Posterior vena cava (tissue), 2 donors: Measurements from ENCODE around the gene PSD2. TPM values are rescaled to one million over a fixed set of nuclear protein-coding genes. Genes with fewer than 3 reads are reported as not detected.
"Not testable (repeated sequence)": the region's sequence is repeated elsewhere in the genome, so short reads cannot be mapped to it uniquely, and the experiment has no call there.

Source experiments
- DNase-seq: peaks from one replicate; pipeline ENCODE4 v3.0.0-alpha.2; 2020; ENCODE audit warnings: low spot score
- intact Hi-C, 2 donors: fragments of 100-400 bp; cut with DNase I; formaldehyde crosslinking; loops; one replicate each; pipeline versions ENCODE4 v1.14.1 to v1.14.2; 2022 to 2023
- total RNA-seq, 2 donors: library from RNA; stranded (reverse); fragmentation: NEBNext Ultra II Directional; extraction: Animal tissue kit (Norgen Biotek cat#: 25700); gene quantifications; one replicate each; pipeline ENCODE4 v1.2.1, GENCODE V29; 2021
- donor health status: DM: yes; HTN: yes; CAD: no.
- donor health status: DM: yes; HTN: yes; CAD: no.

The PSD2 gene
- total RNA-seq, 2 donors from 2014 or later = 0.14 TPM

DNA sequence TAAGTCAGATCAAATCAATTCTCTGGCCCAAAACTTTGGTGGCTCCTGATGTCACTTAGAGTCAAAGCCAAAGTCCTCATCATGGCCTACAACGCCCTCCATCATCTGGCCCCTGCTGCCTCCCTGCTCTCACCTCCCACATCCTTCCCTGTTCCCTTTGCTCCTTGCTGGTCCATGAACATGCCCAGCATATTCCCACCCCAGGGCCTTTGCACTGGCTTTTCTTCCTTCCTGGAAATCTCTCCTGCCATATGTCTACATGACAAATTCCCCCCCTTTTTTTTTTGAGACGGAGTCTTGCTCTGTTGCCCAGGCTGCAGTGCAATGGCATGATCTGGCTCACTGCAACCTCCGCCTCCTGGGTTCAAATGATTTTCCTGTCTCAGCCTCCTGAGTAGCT is 11.1 kb upstream of the PSD2 start:
- intact Hi-C loops = no loop called here
- no peak for DNase-seq

DNA sequence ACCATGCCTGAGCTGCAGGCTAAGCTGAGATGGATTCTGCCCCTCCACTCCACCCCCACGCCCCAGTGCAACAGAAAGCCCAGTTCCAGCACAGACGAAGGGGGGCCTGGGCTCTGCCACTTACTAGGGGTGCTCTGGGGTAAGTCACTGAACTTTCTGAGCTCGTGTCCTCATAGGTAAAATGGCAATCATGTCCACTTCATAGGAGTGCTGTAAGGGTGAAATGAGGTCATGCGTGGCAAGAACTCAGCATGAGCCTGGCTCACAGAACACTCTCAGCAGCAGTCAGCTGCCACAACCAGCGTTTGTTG is 8.4 kb upstream of the PSD2 start:
- intact Hi-C loops = loop anchor here (5.0 kb wide), 3 partner anchors 60 to 180 kb away; no protein-coding TSS in a partner anchor
- DNase-seq = no peak

DNA sequence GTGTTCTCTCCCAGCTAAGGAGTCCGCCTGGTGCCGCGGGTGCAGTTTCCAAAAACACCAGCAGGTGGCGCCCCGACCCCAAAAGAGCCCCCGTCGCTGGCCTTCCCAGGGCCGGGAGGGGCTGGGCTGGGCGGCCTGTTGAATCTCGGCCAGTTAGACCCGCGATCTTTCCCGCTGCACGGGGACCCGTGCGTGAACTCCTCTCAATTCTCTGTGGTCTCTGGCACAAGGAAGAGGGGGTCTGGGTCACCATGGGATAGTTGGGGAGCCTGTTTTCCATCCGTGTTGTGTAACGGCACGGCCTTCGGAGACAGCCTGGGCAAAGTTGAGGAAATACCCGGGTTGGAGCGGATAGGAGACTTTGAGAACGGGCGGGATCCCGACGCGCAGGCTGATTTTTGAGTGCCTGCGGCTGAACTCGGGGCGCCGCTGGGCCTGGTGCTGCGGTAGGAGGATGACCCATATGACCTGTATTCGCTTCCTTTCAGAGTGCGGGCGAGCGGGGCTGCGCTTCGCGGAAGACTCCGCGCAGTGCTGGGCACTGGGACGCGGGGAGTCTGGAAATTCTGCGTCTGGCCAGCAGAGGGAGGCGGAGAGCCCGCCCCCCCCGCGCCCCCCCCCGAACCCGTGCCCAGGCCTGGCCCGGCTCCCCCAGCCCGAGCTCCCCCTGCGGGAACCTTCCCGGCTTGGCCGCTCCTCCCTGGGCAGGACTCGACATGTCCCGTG is 7.9 kb upstream of the PSD2 start:
- intact Hi-C loops = loop anchor here (5.0 kb wide), 3 partner anchors 60 to 180 kb away; no protein-coding TSS in a partner anchor

DNA sequence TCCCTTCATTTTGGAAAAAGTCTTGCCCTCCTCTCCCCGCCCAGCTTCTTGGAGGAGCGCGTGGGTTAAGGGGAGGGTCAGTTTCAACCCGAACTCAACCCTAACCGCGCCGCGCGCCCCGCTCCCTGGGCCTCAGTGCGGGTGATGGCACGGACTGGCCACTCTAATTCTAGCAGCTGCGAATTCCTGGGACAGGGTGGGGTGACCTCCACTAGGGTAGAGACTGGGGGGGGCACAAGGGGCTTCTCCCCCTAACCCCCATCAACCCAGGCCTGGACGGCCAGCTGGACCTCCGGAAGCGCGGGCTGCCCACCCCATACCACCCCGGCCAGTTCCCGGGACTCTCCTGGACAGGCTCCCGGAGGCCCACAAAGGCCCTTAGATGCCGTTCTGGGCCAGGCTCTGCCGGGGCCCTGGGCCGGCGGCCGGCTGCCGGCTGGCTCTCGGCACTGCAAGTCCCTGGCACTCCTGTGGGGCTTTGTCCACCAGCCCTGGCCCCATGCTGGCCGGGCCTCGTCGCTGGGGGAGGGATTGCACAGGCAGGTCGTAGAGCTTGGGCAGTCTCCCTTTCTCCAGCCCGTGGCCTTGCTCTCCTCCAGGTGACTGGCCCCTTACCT is 7.2 kb upstream of the PSD2 start:
- DNase-seq = peak; percentile 85
- intact Hi-C loops = loop anchor here (5.0 kb wide), 3 partner anchors 59 to 179 kb away; no protein-coding TSS in a partner anchor

More for the DNA sequence above, 7.9 kb upstream of the PSD2 start:
- DNase-seq = peak; percentile 96

DNA sequence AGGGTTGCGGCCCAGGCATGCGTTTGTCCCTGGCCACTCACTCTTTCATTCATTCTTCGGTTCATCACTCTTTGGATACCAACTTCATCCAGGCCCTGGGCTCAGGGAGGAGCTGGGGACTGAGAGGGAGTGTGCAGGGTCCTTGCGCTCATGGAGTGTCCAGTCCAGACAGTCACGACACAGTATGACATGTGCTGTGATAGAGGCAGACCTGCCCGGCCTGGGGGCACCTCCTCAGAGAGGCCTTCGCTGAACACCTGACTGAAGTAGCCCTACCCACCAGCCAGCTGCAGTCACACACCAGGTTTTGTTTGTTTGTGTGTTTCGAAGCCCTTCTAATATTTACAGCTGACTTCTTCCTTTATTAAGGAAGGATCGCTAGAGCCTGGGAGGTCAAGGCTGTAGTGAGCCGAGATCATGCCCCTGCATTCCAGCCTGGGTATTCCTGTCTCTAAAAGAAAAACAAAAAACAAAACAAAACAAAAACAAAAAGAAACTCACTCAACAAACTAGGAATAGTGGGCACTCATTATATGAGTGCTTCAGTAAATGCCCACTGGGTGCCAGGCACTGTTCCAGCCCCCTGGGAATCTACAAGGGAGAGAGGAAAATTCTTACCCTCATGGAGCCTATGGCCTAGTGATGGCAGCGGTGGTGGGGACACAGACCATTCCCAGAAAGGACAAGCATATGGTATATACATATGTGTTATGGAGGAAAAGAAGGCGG is 6.3 kb upstream of the PSD2 start:
- intact Hi-C loops = loop anchor here (5.0 kb wide), 3 partner anchors 58 to 178 kb away; no protein-coding TSS in a partner anchor
- DNase-seq = no peak

DNA sequence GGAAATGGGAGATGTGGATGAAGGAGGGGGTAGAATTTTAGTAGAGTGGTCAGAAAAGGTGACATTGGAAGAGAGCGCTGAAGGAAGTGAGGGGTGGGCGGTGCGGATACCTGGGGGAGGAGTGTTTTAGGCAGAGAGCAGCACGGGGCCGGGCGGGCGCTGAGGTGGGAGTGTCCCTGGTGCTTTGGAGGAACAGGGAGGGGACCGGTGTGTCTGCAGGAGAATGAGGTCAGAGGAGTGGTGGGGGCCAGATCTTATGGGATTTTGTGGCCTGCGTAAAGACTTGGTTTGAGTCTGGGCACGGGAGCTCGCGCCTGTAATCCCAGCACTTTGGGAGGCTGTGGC is 5.8 kb upstream of the PSD2 start:
- no peak for DNase-seq
- intact Hi-C loops = loop anchor here (5.0 kb wide), 4 partner anchors 57 to 1703 kb away; no protein-coding TSS in a partner anchor

DNA sequence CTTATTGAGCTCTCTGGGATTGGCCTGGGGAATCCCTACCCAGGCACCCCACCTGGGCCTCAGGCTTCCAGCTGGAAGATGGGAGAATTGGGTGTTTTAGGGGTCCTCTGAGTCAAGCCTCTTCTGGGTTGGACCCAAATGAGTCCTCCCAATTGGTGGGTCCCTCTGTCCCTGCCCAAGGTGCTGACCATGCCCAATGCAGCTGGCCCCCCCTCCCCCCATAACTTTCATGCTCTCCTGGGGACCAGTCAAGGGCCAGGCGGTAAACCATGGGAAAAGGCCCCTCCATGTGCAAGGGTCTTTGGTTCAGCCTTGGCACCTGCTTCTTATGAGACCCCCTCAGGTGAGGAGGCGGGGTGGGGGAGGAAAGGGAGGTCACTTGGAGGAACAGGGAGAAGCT is 3.4 kb upstream of the PSD2 start:
- intact Hi-C loops = loop anchor here in 1 of 2 donors (5.0 kb wide), 1 partner anchor 1705 kb away; no protein-coding TSS in a partner anchor
- no peak for DNase-seq

DNA sequence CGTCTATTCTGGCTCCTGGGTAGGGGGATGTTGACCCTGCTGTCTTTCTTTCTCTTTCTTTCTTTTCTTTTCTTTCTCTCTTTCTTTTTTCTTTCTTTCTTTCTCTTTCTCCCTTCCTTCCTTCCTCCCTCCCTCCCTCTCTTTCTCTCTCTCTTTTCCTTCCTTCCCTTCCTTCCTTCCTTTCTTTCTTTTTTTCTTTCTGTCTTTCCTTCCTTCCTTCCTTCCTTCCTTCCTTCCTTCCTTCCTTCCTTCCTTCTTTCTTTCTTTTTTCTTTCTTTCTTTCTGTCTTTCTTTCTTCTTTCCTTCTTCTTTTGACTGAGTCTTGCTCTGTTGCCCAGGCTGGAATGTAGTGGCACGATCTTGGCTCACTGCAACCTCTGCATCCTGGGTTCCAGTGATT is 3.0 kb upstream of the PSD2 start:
- DNase-seq = not testable (repeated sequence)
- intact Hi-C loops = loop anchor here in 1 of 2 donors (5.0 kb wide), 1 partner anchor 1705 kb away; no protein-coding TSS in a partner anchor

DNA sequence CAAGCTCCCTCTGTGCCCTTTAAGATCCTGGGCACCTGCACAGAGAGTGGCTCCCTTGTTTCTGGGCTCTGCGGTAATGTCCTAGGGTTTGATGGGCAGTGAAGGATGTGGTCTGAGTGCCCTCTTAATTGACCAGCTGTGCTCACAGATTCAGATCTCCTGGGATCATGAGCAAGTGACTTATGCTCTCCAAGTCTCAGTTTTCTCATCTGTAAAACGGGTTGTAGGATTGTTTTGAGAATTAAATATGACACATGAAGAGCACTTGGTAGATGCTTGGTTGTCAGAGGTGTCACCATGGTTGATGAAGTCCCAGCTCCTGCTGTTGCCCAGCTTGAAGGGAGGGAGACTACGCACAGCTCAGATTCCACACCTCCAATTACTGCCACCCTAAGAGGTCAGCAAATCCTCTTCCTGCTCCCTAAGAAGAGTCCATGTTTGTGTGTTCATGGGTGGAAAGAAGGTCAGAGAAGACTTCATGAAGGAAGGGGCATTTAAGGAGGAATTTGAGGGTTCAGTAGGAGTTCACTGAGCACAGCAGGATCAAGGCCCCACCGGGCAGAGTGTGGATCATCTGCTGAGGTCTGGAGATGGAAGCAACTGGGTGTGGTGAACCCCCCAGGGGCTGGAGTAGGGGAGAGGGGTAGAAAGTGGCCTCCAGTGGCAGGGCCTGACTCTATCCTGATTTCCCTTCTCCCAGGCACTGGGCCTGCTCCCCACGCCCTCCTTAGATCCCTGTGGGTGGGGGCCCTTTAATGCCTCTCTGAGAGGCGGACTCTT is 1.4 kb upstream of the PSD2 start:
- intact Hi-C loops = loop anchor here in 1 of 2 donors (5.0 kb wide), 1 partner anchor 1707 kb away; no protein-coding TSS in a partner anchor
- no peak for DNase-seq

DNA sequence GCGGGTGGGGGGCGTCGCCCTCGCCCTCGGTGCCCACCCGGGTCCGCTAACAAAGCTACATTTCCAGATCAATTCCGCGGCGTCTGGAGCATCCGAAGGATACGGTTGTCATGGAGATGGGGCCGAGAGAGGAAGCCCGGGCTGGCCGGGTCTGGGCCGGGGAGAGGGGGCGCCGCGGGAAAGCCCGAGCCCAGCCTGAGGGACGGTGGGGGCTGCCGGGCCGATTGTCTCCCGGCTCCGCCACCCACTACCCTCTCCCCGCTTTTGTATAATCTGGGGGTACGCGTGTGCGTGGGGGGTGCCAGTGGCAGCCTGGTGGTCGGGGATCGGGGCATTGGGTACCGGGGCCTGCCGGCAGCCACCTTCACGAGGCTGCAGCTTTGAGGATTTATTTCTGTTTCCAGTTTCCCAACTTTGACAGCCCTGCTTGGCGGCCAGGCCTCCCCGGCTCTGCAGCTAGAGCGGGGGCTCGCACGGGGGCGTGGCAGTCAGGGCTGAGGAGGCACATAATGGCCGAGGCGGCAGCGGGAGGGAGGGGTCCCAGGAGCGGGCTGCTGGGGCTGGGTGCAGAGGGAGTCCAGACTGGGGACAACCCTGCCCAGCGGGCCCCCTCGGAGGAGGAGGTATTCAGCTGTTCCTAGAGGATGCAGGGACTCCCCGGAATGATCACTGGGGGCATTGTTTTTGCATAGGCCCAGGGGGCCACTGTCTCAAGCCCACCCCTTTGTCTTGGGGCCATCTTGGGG is 626 bp downstream of the PSD2 start:
- intact Hi-C loops = no loop called here
- DNase-seq = no peak

DNA sequence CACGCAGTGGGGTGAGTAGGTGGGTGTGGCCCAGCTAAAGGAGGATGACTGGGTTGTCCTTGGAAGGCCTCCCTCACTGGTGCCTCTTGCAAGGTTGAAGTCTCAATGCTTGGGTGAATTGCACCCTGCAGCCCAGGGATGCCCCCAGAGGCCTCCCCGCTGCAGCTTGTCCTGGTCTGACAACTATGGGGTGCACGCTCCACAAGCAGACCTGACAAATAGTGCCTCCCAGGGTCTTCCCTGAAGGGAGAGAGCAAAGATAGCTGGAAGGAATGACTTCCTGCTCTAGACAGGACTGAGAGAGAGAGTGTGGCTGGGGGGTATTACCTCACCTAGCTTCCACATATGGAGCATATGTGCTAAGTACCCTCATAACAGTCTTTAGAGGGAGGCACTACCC is 1.7 kb downstream of the PSD2 start:
- no peak for DNase-seq
- intact Hi-C loops = no loop called here

DNA sequence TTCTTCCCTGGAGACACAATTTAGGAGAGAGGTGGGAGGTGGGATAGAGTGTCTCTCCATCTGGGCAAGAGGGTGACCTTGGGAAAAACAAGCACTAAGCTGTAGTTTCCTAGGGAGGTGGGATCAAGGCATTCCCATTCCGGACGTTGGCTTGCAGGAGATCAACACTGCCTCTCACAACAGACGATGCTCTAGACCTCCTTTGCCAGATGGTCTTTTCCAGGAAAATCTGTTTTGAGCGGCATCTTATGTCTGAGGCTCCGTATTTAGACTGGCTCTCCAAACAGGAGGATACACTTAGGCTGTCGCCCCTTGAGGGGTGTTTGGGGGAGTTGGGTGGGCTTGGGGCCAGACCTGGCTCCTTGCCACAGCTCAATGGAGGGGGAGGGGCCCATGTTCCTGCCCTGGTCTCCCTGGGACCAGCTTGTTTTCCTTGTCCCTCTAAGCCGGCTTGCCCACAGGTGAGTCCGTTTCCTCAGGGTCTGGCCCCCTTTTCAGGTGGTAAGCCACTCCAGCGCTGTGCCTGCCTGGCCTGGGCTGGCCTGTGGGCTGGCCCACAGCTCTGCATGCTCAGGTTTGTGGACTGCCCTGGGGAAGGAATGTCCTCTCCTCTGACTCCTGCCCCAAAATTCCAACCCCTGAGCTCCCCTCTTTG is 2.4 kb downstream of the PSD2 start:
- intact Hi-C loops = no loop called here
- no peak for DNase-seq

DNA sequence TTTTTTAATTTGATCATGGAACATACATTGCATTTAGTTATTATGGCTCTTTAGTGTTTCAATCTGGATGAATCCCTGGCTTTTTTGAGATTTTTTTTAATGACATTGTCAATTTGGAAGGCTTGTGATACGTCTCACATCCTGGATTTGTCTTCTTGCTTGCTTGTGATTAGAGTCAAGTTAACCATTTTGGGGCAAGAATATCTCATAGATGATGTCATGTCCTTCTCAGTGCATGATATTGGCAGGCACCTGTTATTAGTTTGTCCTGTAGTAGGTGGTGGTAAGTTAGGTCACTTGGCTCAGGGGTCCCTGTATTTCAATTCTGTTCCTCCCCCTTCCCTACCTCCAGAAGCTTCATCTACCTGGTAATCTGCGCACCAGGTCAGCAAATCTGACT is 3.3 kb downstream of the PSD2 start:
- no peak for DNase-seq
- intact Hi-C loops = no loop called here

DNA sequence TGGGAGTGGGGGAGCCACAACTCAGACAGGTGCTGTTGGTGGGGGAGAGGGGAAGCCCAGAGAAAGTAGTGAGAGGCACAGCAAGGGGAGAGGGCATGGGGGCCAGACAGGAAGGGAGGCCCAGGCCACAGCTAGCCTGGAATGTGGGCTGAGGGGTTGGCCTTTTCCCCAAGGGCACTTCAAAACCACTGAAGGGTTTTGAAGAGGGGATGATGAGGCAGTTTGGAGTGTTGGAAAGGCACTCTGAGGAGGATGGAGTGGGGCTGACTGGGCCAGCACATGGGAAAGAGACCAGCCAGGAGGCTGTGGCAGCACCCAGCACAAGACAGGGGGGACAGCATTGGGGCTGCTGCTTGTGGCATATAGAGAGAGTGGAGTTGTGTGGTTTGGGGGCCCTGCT is 3.8 kb downstream of the PSD2 start:
- DNase-seq = no peak
- intact Hi-C loops = no loop called here

DNA sequence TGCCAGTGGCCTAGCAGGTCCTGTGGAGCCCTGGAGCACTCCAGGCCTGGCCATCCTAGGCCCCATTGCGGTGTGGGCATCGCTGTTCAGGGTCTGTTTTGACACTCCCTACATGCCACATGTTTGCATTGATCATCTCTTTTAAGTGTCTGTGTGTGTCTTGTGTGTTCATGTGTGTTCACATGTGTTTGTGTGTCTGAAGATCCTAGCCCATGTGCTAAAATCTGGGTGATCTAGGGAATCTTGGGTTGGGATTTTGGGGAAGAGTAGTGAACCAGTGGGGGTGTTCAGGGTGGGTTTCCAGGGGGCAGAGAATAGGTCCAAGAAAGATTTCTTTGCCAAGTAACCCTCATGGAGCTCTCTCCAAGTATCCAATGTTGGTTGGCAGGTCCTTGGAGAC is 8.4 kb downstream of the PSD2 start:
- DNase-seq = no peak

DNA sequence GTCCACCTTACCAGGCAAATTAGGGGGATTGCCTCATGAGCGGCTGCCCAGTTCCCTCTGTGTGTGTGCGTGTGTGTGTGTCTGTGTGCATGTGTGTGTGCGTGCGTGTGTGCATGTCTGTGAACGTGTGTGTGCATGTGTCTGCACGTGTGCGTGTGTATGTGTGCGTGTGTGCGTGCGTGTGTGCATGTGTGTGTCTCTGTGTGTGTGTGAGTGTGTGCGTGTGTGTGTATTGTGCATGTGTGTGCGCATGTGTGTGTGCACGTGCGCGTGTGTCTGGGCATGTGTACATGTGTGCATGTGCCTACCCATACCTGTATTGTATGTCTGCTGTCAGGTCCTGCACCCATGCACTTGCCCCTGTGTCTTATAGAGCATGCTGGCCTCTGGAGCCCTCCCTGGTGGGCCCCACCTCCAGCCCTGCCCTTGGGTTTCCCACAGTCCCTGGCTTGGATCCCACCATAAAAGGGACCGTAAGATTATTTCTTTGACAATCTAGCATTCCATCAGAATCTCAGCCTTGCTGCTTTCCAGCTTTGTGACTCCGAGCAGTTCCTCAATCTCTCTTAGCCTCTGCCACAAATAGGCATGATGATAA is 9.3 kb downstream of the PSD2 start:
- intact Hi-C loops = no loop called here
- DNase-seq = no peak

More for the DNA sequence above, 8.4 kb downstream of the PSD2 start:
- intact Hi-C loops = no loop called here

DNA sequence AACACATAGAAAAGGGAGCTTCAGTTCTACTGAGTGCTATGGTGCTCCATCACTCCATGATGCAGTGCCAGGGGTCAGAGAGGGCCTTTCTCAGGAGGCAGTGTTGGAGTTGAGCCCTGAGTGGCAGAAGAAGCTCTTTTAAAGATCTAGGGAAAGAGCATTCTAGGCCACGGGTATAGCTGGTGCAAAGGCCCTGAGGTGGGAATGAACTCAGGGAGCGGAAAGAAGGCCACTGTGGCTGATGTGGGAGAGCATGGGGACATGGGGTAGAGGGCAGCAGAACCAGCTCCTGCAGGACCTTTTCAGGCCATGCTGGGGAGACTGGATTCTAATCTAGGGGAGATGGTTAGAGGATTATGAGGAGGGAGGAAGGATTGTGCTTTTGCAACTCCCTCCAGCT is 9.9 kb downstream of the PSD2 start:
- intact Hi-C loops = no loop called here
- no peak for DNase-seq

DNA sequence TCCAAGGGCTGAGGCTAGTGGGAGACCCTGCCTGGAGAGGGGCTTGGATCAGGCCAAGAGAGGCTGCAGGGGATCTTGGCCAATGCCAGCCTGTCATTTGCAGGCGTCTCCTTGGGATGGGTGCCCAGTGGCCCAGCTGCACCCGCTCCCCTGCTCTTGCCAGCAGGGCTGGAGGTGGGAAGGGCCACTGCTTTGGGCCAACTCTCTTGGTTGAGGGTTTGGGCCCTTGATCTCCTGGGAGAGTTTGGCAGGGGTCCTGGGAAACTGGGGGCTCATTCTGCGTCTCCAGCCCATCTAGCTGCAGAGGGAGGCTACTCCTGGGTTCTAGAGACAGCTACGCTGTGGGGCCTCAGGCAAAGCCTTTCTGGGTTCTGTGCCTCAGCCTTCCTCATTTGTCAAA is 10.5 kb downstream of the PSD2 start:
- intact Hi-C loops = no loop called here
- DNase-seq = no peak
